ENCODE data around the gene CHMP4A.
A peak's percentile ranks its signal among the peaks of the same experiment; 100 is the strongest.

The CHMP4A gene

GRCh38 chr14:24212924-24213865 is at the start of gene CHMP4A:
CHMP4A (minus strand) TSS chr14:24213488; CDS start chr14:24213439, 49 bp downstream.
- peak; percentile 98 for DNase-seq

GRCh38 chr14:24261969-24262327 is 48.7 kb upstream of the CHMP4A start:
- DNase-seq: no peak

GRCh38 chr14:24261256-24261968 is 48.1 kb upstream of the CHMP4A start:
- DNase-seq: no peak

GRCh38 chr14:24260780-24261157 is 47.5 kb upstream of the CHMP4A start:
- no peak for DNase-seq

GRCh38 chr14:24260026-24260779 is 46.9 kb upstream of the CHMP4A start:
- no peak for DNase-seq

- DNase-seq: no peak
These were observed 46.2 kb upstream of the CHMP4A start for GRCh38 chr14:24259282-24260025.

- DNase-seq: no peak
These were observed 45.4 kb upstream of the CHMP4A start for GRCh38 chr14:24258548-24259265.

GRCh38 chr14:24258119-24258518 is 44.8 kb upstream of the CHMP4A start:
- DNase-seq: no peak

- DNase-seq: no peak
These were observed 43.7 kb upstream of the CHMP4A start for GRCh38 chr14:24256960-24257359.

- no peak for DNase-seq
These were observed 42.8 kb upstream of the CHMP4A start for GRCh38 chr14:24255931-24256711.

- no peak for DNase-seq
These were observed 42.1 kb upstream of the CHMP4A start for GRCh38 chr14:24255438-24255837.

GRCh38 chr14:24254630-24255392 is 41.5 kb upstream of the CHMP4A start:
- no peak for DNase-seq

- DNase-seq: no peak
These were observed 40.6 kb upstream of the CHMP4A start for GRCh38 chr14:24253936-24254335.

- no peak for DNase-seq
These were observed 39.2 kb upstream of the CHMP4A start for GRCh38 chr14:24252289-24253124.

GRCh38 chr14:24251880-24252288 is 38.6 kb upstream of the CHMP4A start:
- no peak for DNase-seq

GRCh38 chr14:24250354-24250753 is 37.1 kb upstream of the CHMP4A start:
- no peak for DNase-seq

GRCh38 chr14:24249230-24250021 is 36.1 kb upstream of the CHMP4A start:
- DNase-seq: no peak

- DNase-seq: peak; percentile 33
These were observed 34.1 kb upstream of the CHMP4A start for GRCh38 chr14:24247422-24247821.

Measured in activated CD4-positive, alpha-beta T cell treated with anti-CD3 and anti-CD28 coated beads, Interleukin-10, Interleukin-2, amounts not matched to agents 100 ng/mL and 50 ng/mL, durations not matched to agents 16 hours and 8 hours (primary cell).